Erythroblast (primary cell): ENCODE measurements around the gene ARHGEF12.

Source experiments
- GATA1 ChIP-seq: IDR thresholded peaks from 2 replicates; pipeline ENCODE4 v1.6.1; 2011; ENCODE audit warnings: low read depth, mild to moderate bottlenecking, control low read depth, low read length, moderate library complexity
- POLR2A ChIP-seq: IDR thresholded peaks from 2 replicates; pipeline ENCODE4 v1.6.1; 2011; ENCODE audit warnings: mild to moderate bottlenecking, low read length

GRCh38 chr11:120305286-120305685 lies 30.9 kb upstream of the ARHGEF12 start:
- TF ChIP-seq POLR2A (no peak), GATA1 (no peak)
